HCT116 (cell line): ENCODE results near the gene PDGFA. TPM values are rescaled to one million over a fixed set of nuclear protein-coding genes. Genes with fewer than 3 reads are reported as not detected.
A peak's percentile ranks its signal among the peaks of the same experiment; 100 is the strongest.

Experiments
- ATAC-seq: fragments of 200-7000 bp; cut with Tn5 transposase; 2 replicates; pipeline ENCODE4 v1.9.1; 2020; ENCODE audit warnings: mild to moderate bottlenecking, moderate library complexity
- BruUV-seq: library from RNA; stranded (reverse); fragments of 400-500 nt; replicated peaks from 2 replicates; lab custom pipeline; 2021; lab: Mats Ljungman, UMichigan
- CTCF ChIA-PET: fragments of 300-600 bp; sonication (Branson Sonifier 250); formaldehyde crosslinking; loops from one replicate; lab custom pipeline; 2021; ENCODE audit warnings: antibody characterized with exemption; lab: Charles Lee
- POLR2A ChIA-PET: fragments of 300-600, 350-600 bp; sonication (Branson Sonifier 250); formaldehyde crosslinking; loops from one replicate; lab custom pipeline; 2021; ENCODE audit warnings: antibody characterized with exemption; lab: Charles Lee
- RAD21 ChIA-PET, 2 experiments: fragments of 300-600 bp; sonication (Branson Sonifier 250); formaldehyde crosslinking; loops; one replicate each; lab custom pipeline; 2023; ENCODE audit warnings: low total read pairs in 2 of 2; ENCODE audit not compliant: uncharacterized antibody in 2 of 2, unreplicated experiment in 2 of 2, low non-redundant PET in 1 of 2; lab: Charles Lee
- DNase-seq: peaks from one replicate; pipeline ENCODE4 v3.0.0-alpha.2; 2010; ENCODE audit warnings: low read depth, low spot score
- H2AFZ ChIP-seq: fragments of 200-600 bp; shearing (Covaris generic), sonication (generic); 2 replicates; pipeline ENCODE4 v1.6.1; 2017; ENCODE audit warnings: low read depth, mixed run types, mixed read lengths, antibody characterized with exemption, low read length; ENCODE audit not compliant: poor library complexity, severe bottlenecking
- H3K27ac ChIP-seq: 2 replicates; pipeline ENCODE4 v1.5.1; 2012; ENCODE audit warnings: low read depth, low read length
- H3K27me3 ChIP-seq: fragments of 200-600 bp; sonication (generic); 2 replicates; pipeline ENCODE4 v1.6.1; 2016; ENCODE audit warnings: mixed run types, low read length, mixed read lengths; ENCODE audit not compliant: insufficient read depth
- H3K36me3 ChIP-seq, 2 experiments: fragments of 200-500 bp in 1 of 2; fragments of 200-600 bp in 1 of 2; sonication (Bioruptor generic) in 1 of 2; sonication (generic) in 1 of 2; 2 replicates each; pipeline versions ENCODE4 v1.5.1 to v1.6.1; 2014 to 2016; ENCODE audit warnings: low read length in 2 of 2, inconsistent platforms in 1 of 2, mixed read lengths in 1 of 2, mixed run types in 1 of 2; ENCODE audit not compliant: insufficient read depth in 2 of 2, control insufficient read depth in 1 of 2
- H3K4me1 ChIP-seq, 2 experiments: fragments of 200-600 bp in 1 of 2; sonication (generic) in 1 of 2; 2 replicates each; pipeline versions ENCODE4 v1.5.1 to v1.6.1; 2012 to 2017; ENCODE audit warnings: low read length in 2 of 2, inconsistent platforms in 1 of 2, mild to moderate bottlenecking in 1 of 2, mixed read lengths in 1 of 2, mixed run types in 1 of 2, moderate library complexity in 1 of 2; ENCODE audit not compliant: insufficient read depth in 2 of 2, control insufficient read depth in 1 of 2
- H3K4me2 ChIP-seq: fragments of 200-600 bp; sonication (generic); 2 replicates; pipeline ENCODE4 v1.6.1; 2017; ENCODE audit warnings: mixed run types, low read length, mixed read lengths
- H3K4me3 ChIP-seq, 2 experiments: fragments of 200-600 bp in 1 of 2; sonication (generic) in 1 of 2; replicated peaks in 1 of 2; 2 replicates each; pipeline ENCODE4 v1.5.1; 2011 to 2016; ENCODE audit warnings: low read length in 2 of 2, control low read depth in 1 of 2, low read depth in 1 of 2, mild to moderate bottlenecking in 1 of 2, mixed read lengths in 1 of 2, mixed run types in 1 of 2
- H3K79me2 ChIP-seq: fragments of 200-600 bp; sonication (generic); 2 replicates; pipeline ENCODE4 v1.6.1; 2017; ENCODE audit warnings: mild to moderate bottlenecking, mixed run types, low read length, moderate library complexity, mixed read lengths; ENCODE audit not compliant: insufficient read depth
- H3K9ac ChIP-seq: fragments of 200-600 bp; sonication (generic); 2 replicates; pipeline ENCODE4 v1.6.1; 2016; ENCODE audit warnings: low read length, mixed read lengths
- H3K9me2 ChIP-seq: fragments of 200-600 bp; sonication (generic), shearing (Covaris generic); 2 replicates; pipeline ENCODE4 v1.6.1; 2017; ENCODE audit warnings: mixed run types, mild to moderate bottlenecking, moderate library complexity; ENCODE audit not compliant: insufficient read depth
- H3K9me3 ChIP-seq, 2 experiments: fragments of 200-500 bp in 1 of 2; fragments of 200-600 bp in 1 of 2; sonication (Bioruptor generic) in 1 of 2; sonication (generic) in 1 of 2; 2 replicates each; pipeline ENCODE4 v1.6.1; 2014 to 2017; ENCODE audit warnings: low read length in 2 of 2, mixed read lengths in 2 of 2, inconsistent platforms in 1 of 2, low read depth in 1 of 2, mild to moderate bottlenecking in 1 of 2, mixed run types in 1 of 2, moderate library complexity in 1 of 2; ENCODE audit not compliant: control insufficient read depth in 1 of 2, insufficient read depth in 1 of 2
- H4K20me1 ChIP-seq: fragments of 200-600 bp; sonication (generic), shearing (Covaris generic); 2 replicates; pipeline ENCODE4 v1.6.1; 2017; ENCODE audit warnings: mixed run types, mild to moderate bottlenecking, moderate library complexity; ENCODE audit not compliant: insufficient read depth
- CBX3 ChIP-seq: IDR thresholded peaks from 2 replicates; pipeline ENCODE4 v1.6.1; 2012; ENCODE audit warnings: low read depth
- EGR1 ChIP-seq: IDR thresholded peaks from 2 replicates; pipeline ENCODE4 v1.6.1; 2012; ENCODE audit warnings: low read depth
- EZH2 ChIP-seq: fragments of 200-600 bp; sonication (generic); IDR thresholded peaks from 2 replicates; pipeline ENCODE4 v1.6.1; 2017; ENCODE audit warnings: antibody characterized with exemption, mixed run types
- EZH2phosphoT487 ChIP-seq: fragments of 200-600 bp; IDR thresholded peaks from 2 replicates; pipeline ENCODE4 v1.6.1; 2018; ENCODE audit warnings: antibody characterized with exemption, borderline replicate concordance
- FOSL1 ChIP-seq: IDR thresholded peaks from 2 replicates; pipeline ENCODE4 v1.6.1; 2012; ENCODE audit warnings: low read depth
- JUND ChIP-seq: IDR thresholded peaks from 2 replicates; pipeline ENCODE4 v1.6.1; 2012
- POLR2AphosphoS5 ChIP-seq: IDR thresholded peaks from 2 replicates; pipeline ENCODE4 v1.6.1; 2011; ENCODE audit warnings: mild to moderate bottlenecking, low read depth, low read length, moderate library complexity
- SIN3A ChIP-seq: IDR thresholded peaks from 2 replicates; pipeline ENCODE4 v1.6.1; 2012; ENCODE audit warnings: low read depth
- SP1 ChIP-seq: IDR thresholded peaks from 2 replicates; pipeline ENCODE4 v1.6.1; 2012; ENCODE audit warnings: low read depth
- SRF ChIP-seq: IDR thresholded peaks from 2 replicates; pipeline ENCODE4 v1.6.1; 2012; ENCODE audit warnings: low read depth
- ZFX ChIP-seq: fragments of 450-650 bp; IDR thresholded peaks from 2 replicates; pipeline ENCODE4 v1.6.1; 2017
- ZNF274 ChIP-seq: fragments of 200-500 bp; sonication (Bioruptor generic); IDR thresholded peaks from 2 replicates; pipeline ENCODE4 v1.6.1; 2014; ENCODE audit warnings: mild to moderate bottlenecking, low read depth, low read length, inconsistent platforms
- intact Hi-C: fragments of 100-400 bp; cut with micrococcal nuclease; formaldehyde crosslinking; loops from 2 replicates; pipeline ENCODE4 v1.10.0; 2022
- total RNA-seq: library from RNA; stranded (reverse); gene quantifications from one replicate; pipeline ENCODE4 v1.2.1, GENCODE V29; 2021; ENCODE audit not compliant: unreplicated experiment
- TF ChIP-seq, protein P1 (sequence below), 3 experiments: fragments of 200-600 bp in 1 of 3; sonication (generic) in 1 of 3; IDR thresholded peaks in 2 of 3; conservative IDR thresholded peaks in 1 of 3; 2 replicates each; pipeline ENCODE4 v1.5.1; 2012 to 2017; ENCODE audit warnings: low read depth in 2 of 3, low read length in 2 of 3, antibody characterized with exemption in 1 of 3, borderline replicate concordance in 1 of 3, control low read depth in 1 of 3, mild to moderate bottlenecking in 1 of 3, mixed read lengths in 1 of 3, mixed run types in 1 of 3, moderate library complexity in 1 of 3; ENCODE audit not compliant: insufficient read depth in 1 of 3
- TF ChIP-seq, protein P2 (sequence below): IDR thresholded peaks from 2 replicates; pipeline ENCODE4 v1.6.1; 2012; ENCODE audit warnings: low read depth

The PDGFA gene
- total RNA-seq, 1 experiment from 2014 or later, result 44.7 TPM

DNA sequence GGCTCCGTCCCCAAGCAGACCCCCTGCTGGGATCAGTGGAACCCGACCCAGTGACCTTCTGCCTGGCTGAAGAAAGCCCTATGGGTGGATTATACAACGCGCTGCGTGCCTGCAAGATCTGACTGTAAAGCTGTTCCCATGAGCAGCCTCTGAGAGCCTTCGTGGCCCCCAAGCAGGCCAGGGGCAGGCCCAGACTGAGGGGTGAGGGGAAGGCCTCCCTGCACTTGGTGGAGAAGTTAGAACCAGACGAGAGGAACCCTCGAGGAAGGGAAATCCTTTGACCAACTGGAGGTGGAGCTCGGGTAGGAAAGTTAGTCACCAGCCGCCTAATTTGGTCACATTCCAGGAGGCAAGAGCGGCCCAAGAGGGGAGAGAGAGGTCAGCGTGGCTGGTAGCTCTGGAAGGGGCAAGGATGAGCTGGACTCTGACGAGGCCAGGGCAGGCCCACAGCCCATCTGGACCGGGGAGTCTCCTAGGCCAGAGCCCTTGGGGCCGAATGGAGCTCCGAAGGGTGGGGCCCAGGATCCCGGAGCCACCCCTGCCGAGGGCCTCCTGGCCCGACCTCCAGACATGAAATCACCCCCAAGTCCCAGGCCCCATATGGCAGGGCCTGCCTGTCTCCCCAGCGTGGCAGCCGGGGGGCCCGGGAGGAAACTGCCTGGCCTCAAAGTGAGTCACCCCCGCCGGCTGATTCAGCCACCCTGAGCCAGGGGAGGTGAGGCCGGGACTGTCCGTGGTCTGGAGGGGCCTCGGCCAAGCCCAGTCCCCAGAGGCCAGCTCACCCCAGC is 23.3 kb upstream of the PDGFA start:
- no peak overlapping the region for H2AFZ ChIP-seq
- TF ChIP-seq EZH2 (no peak), POLR2AphosphoS5 (0 out of 2 replicates have a peak, but pooled peaks have one; percentile 35), EZH2phosphoT487 (no peak), EGR1 (no peak), JUND (no peak), SRF (no peak), ZFX (peak; percentile 35; the same call in 1 of the 2 replicates), FOSL1 (no peak), ZNF274 (no peak), SIN3A (no peak), SP1 (no peak), CBX3 (no peak)
- TF ChIP-seq, protein P1, sequence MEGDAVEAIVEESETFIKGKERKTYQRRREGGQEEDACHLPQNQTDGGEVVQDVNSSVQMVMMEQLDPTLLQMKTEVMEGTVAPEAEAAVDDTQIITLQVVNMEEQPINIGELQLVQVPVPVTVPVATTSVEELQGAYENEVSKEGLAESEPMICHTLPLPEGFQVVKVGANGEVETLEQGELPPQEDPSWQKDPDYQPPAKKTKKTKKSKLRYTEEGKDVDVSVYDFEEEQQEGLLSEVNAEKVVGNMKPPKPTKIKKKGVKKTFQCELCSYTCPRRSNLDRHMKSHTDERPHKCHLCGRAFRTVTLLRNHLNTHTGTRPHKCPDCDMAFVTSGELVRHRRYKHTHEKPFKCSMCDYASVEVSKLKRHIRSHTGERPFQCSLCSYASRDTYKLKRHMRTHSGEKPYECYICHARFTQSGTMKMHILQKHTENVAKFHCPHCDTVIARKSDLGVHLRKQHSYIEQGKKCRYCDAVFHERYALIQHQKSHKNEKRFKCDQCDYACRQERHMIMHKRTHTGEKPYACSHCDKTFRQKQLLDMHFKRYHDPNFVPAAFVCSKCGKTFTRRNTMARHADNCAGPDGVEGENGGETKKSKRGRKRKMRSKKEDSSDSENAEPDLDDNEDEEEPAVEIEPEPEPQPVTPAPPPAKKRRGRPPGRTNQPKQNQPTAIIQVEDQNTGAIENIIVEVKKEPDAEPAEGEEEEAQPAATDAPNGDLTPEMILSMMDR (IDR thresholded peaks at IDR 0.05 in 2 of 3, conservative IDR thresholded peaks at IDR 0.05 in 1 of 3; ENCODE audit: borderline replicate concordance in 1 of 3, insufficient read depth in 1 of 3, low read depth in 2 of 3, low read length in 2 of 3), result no peak
- TF ChIP-seq, protein P2, sequence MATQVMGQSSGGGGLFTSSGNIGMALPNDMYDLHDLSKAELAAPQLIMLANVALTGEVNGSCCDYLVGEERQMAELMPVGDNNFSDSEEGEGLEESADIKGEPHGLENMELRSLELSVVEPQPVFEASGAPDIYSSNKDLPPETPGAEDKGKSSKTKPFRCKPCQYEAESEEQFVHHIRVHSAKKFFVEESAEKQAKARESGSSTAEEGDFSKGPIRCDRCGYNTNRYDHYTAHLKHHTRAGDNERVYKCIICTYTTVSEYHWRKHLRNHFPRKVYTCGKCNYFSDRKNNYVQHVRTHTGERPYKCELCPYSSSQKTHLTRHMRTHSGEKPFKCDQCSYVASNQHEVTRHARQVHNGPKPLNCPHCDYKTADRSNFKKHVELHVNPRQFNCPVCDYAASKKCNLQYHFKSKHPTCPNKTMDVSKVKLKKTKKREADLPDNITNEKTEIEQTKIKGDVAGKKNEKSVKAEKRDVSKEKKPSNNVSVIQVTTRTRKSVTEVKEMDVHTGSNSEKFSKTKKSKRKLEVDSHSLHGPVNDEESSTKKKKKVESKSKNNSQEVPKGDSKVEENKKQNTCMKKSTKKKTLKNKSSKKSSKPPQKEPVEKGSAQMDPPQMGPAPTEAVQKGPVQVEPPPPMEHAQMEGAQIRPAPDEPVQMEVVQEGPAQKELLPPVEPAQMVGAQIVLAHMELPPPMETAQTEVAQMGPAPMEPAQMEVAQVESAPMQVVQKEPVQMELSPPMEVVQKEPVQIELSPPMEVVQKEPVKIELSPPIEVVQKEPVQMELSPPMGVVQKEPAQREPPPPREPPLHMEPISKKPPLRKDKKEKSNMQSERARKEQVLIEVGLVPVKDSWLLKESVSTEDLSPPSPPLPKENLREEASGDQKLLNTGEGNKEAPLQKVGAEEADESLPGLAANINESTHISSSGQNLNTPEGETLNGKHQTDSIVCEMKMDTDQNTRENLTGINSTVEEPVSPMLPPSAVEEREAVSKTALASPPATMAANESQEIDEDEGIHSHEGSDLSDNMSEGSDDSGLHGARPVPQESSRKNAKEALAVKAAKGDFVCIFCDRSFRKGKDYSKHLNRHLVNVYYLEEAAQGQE, result no peak
- CTCF ChIA-PET, result no interaction called here
- peak overlapping the region; percentile 30 for H3K27ac ChIP-seq
- H3K4me1 ChIP-seq, result peaks cover 32 to 55% of the 10 kb centered on the region in 2 experiments
- no TSS peak for BruUV-seq
- intact Hi-C loops, result no loop called here
- DNase-seq, result no peak
- RAD21 ChIA-PET, result no interaction called here
- no peaks in the 10 kb centered on the region for H4K20me1 ChIP-seq
- peak overlapping the region in 1 of 2 experiments; percentile 21; a peak in 2 of 4 replicates for H3K4me3 ChIP-seq
- no peaks in the 10 kb centered on the region for H3K27me3 ChIP-seq
- H3K9me3 ChIP-seq, result no peaks in the 10 kb centered on the region
- H3K9me2 ChIP-seq, result no peaks in the 10 kb centered on the region
- H3K9ac ChIP-seq, result peak overlapping the region; percentile 45
- H3K4me2 ChIP-seq, result peak overlapping the region; percentile 77
- ATAC-seq, result no peak
- H3K36me3 ChIP-seq, result no peaks in the 10 kb centered on the region
- no peaks in the 10 kb centered on the region for H3K79me2 ChIP-seq
- POLR2A ChIA-PET, result no interaction called here
